SH-SY5Y (cell line): ENCODE data around the gene RBFOX1.

Experiments used
- GATA2 ChIP-seq: IDR thresholded peaks from 2 replicates; pipeline ENCODE4 v1.6.1; 2011; ENCODE audit warnings: mild to moderate bottlenecking, low read depth, low read length
- GATA3 ChIP-seq: IDR thresholded peaks from 2 replicates; pipeline ENCODE4 v1.6.1; 2011; ENCODE audit warnings: low read depth, mild to moderate bottlenecking, low read length, moderate library complexity

DNA sequence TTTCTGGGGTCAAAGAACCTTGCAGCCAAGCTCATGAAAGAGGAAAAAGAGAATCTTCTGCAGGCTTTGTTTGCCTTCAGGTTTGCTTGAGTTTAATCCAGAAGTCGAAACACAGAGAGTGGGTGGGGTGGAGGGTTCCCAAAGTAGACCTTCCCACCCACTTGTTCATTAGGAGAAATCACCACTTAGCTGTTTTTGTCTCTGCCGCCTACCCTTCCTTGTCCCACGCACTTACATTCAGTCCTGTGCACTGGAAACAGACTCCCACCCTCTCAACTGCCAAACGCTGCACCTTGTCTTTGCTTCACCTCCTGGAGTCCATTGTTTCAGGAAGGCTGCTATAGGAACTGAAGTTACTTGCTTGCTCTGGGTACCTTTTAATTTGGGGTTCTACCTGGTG, 38.6 kb upstream of the RBFOX1 start:
- TF ChIP-seq GATA3 = no peak
- no peak for TF ChIP-seq GATA2
